HG03520 (cell line): ENCODE data around the gene SPEG.
A peak's percentile ranks its signal among the peaks of the same experiment; 100 is the strongest.

Experiments used
- ATAC-seq: cut with Tn5 transposase; IDR thresholded peaks from one replicate; pipeline ENCODE4 v1.9.1; 2021; ENCODE audit warnings: mild to moderate bottlenecking, moderate library complexity; ENCODE audit not compliant: unreplicated experiment

Gene SPEG

GRCh38 chr2:219493086-219493485 lies 58.4 kb downstream of the SPEG start:
- ATAC-seq = no peak

- no peak for ATAC-seq
Measured at GRCh38 chr2:219494952-219495530, 60.4 kb downstream of the SPEG start.

- peak; percentile 19 for ATAC-seq
Measured at GRCh38 chr2:219495531-219496122, 61.0 kb downstream of the SPEG start.

DNA sequence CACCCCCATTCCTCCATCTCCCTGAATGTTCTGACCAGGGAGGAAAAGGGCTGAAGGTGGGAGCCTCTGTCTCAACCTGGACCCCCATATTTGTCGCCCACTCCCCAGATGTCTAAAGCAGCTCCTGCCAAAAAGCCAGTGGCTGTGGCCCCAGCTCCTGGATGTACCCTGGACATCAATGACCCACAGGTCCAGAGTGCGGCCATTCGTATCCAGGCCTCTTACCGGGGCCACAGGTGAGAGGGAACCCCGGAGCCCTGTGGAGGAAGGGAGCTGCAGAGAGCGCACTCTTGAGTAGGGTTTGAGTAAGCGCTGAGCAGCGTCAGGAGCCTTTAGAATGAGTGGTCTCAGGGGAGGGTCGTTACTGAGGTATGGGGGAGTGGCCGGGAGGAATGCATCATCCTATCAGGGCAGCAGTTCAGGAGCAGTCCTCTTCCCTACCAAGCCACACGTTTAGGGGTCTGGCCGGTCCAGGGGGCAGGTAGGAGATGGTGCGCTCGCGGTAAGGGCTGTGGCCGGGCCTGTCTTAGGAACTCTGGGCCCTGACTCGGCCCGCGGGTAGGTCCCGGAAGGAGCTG lies 61.7 kb downstream of the SPEG start:
- ATAC-seq = no peak

DNA sequence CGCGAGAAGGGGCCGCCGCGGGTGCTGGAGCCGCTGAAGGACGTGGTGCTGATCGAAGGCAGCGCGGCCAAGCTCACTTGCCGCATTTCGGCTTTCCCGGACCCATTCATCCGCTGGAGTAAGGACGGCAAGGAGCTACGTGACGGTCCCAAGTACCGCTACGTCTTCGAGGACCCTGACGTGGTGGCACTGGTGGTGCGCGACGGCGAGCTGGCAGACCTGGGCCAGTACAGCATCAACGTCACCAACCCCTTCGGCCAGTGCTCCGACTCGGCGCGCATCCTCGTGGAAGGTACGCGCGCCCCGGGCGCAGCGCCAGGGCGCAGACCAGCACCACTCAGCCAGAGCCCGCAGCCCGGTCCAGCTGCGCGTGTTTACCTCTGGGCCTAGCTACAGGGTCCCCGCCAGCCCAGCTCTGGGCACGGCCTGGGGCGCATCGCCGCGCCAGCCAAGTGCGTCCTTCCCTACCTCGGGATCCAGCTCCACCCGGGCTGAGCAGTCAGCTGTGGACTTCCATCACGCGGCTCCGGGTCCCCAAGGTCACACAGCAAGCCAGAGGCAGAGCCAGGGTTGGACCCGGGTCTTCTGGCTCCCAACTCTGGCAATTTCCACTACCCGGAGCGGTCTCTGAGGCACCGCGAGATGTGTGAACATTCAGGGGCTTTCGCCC lies 62.3 kb downstream of the SPEG start:
- ATAC-seq = no peak

GRCh38 chr2:219497495-219498279 lies 63.0 kb downstream of the SPEG start:
- ATAC-seq = peak; percentile 6

- ATAC-seq = peak; percentile 90
Measured at GRCh38 chr2:219498280-219499057, 63.8 kb downstream of the SPEG start, which contains the start of gene GMPPA. Gene GMPPA, plus strand, starts transcription at chr2:219498891. Its CDS starts 1,085 bp downstream, at chr2:219499976.

DNA sequence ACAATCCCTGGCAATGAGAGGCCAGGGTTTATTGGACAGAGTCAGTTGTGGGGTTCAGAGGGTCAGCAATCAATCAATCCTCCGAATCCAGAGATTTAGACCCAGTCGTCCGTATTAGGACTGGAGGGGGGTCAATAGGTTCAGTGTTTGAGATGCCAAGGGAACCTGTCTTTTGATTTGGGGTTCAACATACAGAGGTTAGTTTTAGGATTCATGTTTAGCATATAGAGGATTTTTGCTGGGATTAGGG lies 64.3 kb downstream of the SPEG start:
- no peak for ATAC-seq

GRCh38 chr2:219499555-219499954 lies 64.9 kb downstream of the SPEG start:
- ATAC-seq = no peak

GRCh38 chr2:219500135-219500534 lies 65.5 kb downstream of the SPEG start:
- ATAC-seq = no peak

- no peak for ATAC-seq
Measured at GRCh38 chr2:219501849-219502248, 67.2 kb downstream of the SPEG start.

DNA sequence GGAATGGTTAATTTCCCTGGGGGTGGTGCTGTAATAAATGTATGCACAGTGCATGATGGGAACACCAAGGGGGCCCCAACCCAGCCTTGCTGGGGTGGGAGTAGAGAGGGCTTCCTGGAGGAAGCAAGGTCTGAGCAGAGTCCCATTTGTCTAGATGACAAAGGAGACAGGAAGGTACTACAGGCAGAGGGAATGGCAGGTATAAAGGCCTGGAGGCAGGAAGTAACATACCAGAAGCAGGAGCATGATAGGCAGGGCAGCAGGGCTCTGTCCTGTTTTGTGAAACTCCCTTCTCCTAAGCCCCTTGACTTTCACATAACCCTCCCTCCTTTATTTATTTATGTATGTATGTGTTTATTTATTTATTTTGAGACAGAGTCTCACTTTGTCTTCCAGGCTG lies 68.0 kb downstream of the SPEG start:
- ATAC-seq = no peak

GRCh38 chr2:219505585-219505984 lies 70.9 kb downstream of the SPEG start:
- ATAC-seq = no peak

DNA sequence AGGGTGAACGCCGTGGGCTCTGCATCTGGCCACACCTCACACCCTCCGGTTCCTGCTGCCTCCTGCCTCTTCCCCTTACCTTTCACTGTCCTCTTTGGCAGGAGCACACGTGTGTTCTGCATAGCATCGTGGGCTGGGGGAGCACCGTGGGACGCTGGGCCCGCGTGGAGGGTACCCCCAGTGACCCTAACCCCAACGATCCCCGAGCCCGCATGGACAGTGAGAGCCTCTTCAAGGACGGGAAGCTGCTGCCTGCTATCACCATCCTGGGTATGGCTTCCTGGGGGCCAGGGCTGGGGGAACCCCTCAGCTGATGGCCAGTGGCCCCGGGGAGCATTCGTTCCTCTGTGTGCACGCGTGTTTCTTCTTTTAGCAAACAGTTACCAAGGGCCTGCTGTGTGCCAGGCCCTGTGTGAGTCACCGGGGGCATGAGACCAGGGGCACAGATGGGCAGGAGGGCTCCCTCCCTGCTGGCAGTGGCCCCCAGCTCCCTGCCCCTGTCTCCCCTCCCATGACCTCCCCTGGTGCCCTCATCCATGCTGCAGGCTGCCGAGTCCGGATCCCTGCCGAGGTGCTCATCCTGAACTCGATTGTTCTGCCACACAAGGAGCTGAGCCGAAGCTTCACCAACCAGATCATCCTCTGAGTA lies 71.6 kb downstream of the SPEG start:
- ATAC-seq = no peak

GRCh38 chr2:219506802-219507526 lies 72.3 kb downstream of the SPEG start:
- no peak for ATAC-seq

GRCh38 chr2:219507581-219508443 lies 73.2 kb downstream of the SPEG start:
- no peak for ATAC-seq

DNA sequence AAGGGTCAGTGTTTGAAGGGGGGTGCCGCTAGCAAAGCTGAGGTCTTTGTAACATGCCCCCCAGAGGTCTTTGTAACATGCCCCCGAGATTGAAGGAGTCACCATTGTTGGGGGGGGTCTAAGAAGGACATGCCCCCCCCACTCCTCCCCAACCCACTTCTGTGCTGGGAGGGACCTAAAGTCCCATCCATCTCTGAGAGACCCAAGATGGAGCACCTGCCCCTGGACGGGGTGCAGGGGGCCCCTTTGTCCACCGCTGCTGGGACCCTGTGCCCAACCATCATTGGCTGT lies 73.7 kb downstream of the SPEG start:
- no peak for ATAC-seq

- peak; percentile 15 for ATAC-seq
Measured at GRCh38 chr2:219508971-219509779, 74.5 kb downstream of the SPEG start.
